ENCODE data around the gene DNAJB9. TPM values are rescaled to one million over a fixed set of nuclear protein-coding genes. Genes with fewer than 3 reads are reported as not detected.

Gene DNAJB9
- total RNA-seq, 1 donor from 2014 or later: 11.5 TPM

GRCh38 chr7:108580298-108580697, 10.6 kb downstream of the DNAJB9 start:
- Mint-ChIP-seq H3K36me3 (ENCODE audit: low read depth) (peaks cover 32% of the 10 kb centered on the region), H3K4me1 (peaks cover 2% of the 10 kb centered on the region), H3K27ac (no peak overlapping the region), H3K4me3 (no peak overlapping the region), H3K27me3 (no peaks in the 10 kb centered on the region), H3K9me3 (peaks cover 3% of the 10 kb centered on the region)
- intact Hi-C loops (cut with micrococcal nuclease): no loop called here
- DNase-seq: no peak

- H3K36me3 Mint-ChIP-seq (ENCODE audit: low read depth): peaks cover 18% of the 10 kb centered on the region
- intact Hi-C loops (cut with micrococcal nuclease): no loop called here
- no peaks in the 10 kb centered on the region for H3K4me1 Mint-ChIP-seq
- no peak for DNase-seq
- no peak overlapping the region for H3K27ac Mint-ChIP-seq
- peaks cover 10% of the 10 kb centered on the region for H3K27me3 Mint-ChIP-seq
- H3K9me3 Mint-ChIP-seq: peaks cover 3% of the 10 kb centered on the region
- H3K4me3 Mint-ChIP-seq: no peak overlapping the region
These were observed 12.2 kb downstream of the DNAJB9 start for GRCh38 chr7:108581655-108582491.

GRCh38 chr7:108584211-108584610, 14.5 kb downstream of the DNAJB9 start:
- Mint-ChIP-seq H3K4me3 (no peak overlapping the region), H3K36me3 (ENCODE audit: low read depth) (peaks cover 6% of the 10 kb centered on the region), H3K4me1 (no peaks in the 10 kb centered on the region), H3K9me3 (peaks cover 3% of the 10 kb centered on the region), H3K27me3 (peaks cover 18% of the 10 kb centered on the region), H3K27ac (no peak overlapping the region)
- DNase-seq: no peak
- intact Hi-C loops (cut with micrococcal nuclease): no loop called here

GRCh38 chr7:108585843-108586242, 16.2 kb downstream of the DNAJB9 start:
- Mint-ChIP-seq H3K9me3 (no peaks in the 10 kb centered on the region), H3K4me3 (no peak overlapping the region), H3K36me3 (ENCODE audit: low read depth) (no peaks in the 10 kb centered on the region), H3K4me1 (no peaks in the 10 kb centered on the region), H3K27me3 (peaks cover 21% of the 10 kb centered on the region), H3K27ac (no peak overlapping the region)
- no peak for DNase-seq
- intact Hi-C loops (cut with micrococcal nuclease): no loop called here

- no peak overlapping the region for H3K27ac Mint-ChIP-seq
- DNase-seq: no peak
- no peaks in the 10 kb centered on the region for H3K9me3 Mint-ChIP-seq
- H3K4me3 Mint-ChIP-seq: no peak overlapping the region
- no peaks in the 10 kb centered on the region for H3K36me3 Mint-ChIP-seq (ENCODE audit: low read depth)
- no peaks in the 10 kb centered on the region for H3K4me1 Mint-ChIP-seq
- intact Hi-C loops (cut with micrococcal nuclease): no loop called here
- H3K27me3 Mint-ChIP-seq: peaks cover 21% of the 10 kb centered on the region
These were observed 16.6 kb downstream of the DNAJB9 start for GRCh38 chr7:108586274-108586710.

GRCh38 chr7:108589199-108589598, 19.5 kb downstream of the DNAJB9 start:
- no peak overlapping the region for H3K27ac Mint-ChIP-seq
- intact Hi-C loops (cut with micrococcal nuclease): no loop called here

GRCh38 chr7:108589874-108590273, 20.2 kb downstream of the DNAJB9 start:
- no peaks in the 10 kb centered on the region for H3K4me1 Mint-ChIP-seq
- no peak for DNase-seq
- no peak overlapping the region for H3K27ac Mint-ChIP-seq
- H3K36me3 Mint-ChIP-seq (ENCODE audit: low read depth): no peaks in the 10 kb centered on the region
- intact Hi-C loops (cut with micrococcal nuclease): no loop called here
- no peaks in the 10 kb centered on the region for H3K9me3 Mint-ChIP-seq
- peaks cover 26% of the 10 kb centered on the region for H3K27me3 Mint-ChIP-seq
- no peak overlapping the region for H3K4me3 Mint-ChIP-seq

More at GRCh38 chr7:108589199-108589598, 19.5 kb downstream of the DNAJB9 start:
- H3K27me3 Mint-ChIP-seq: peaks cover 26% of the 10 kb centered on the region
- H3K4me1 Mint-ChIP-seq: no peaks in the 10 kb centered on the region
- H3K36me3 Mint-ChIP-seq (ENCODE audit: low read depth): no peaks in the 10 kb centered on the region
- no peaks in the 10 kb centered on the region for H3K9me3 Mint-ChIP-seq
- no peak overlapping the region for H3K4me3 Mint-ChIP-seq
- DNase-seq: no peak

- H3K36me3 Mint-ChIP-seq (ENCODE audit: low read depth): no peaks in the 10 kb centered on the region
- no peaks in the 10 kb centered on the region for H3K4me1 Mint-ChIP-seq
- no peaks in the 10 kb centered on the region for H3K9me3 Mint-ChIP-seq
- intact Hi-C loops (cut with micrococcal nuclease): no loop called here
- H3K27me3 Mint-ChIP-seq: peaks cover 26% of the 10 kb centered on the region
- H3K27ac Mint-ChIP-seq: no peak overlapping the region
- DNase-seq: no peak
- no peak overlapping the region for H3K4me3 Mint-ChIP-seq
These were observed 20.9 kb downstream of the DNAJB9 start for GRCh38 chr7:108590606-108591005.

GRCh38 chr7:108592646-108593201, 23.1 kb downstream of the DNAJB9 start:
- H3K4me3 Mint-ChIP-seq: no peak overlapping the region

GRCh38 chr7:108596560-108596959, 26.9 kb downstream of the DNAJB9 start:
- Mint-ChIP-seq H3K4me3 (no peak overlapping the region), H3K27ac (no peak overlapping the region), H3K9me3 (no peaks in the 10 kb centered on the region), H3K4me1 (no peaks in the 10 kb centered on the region), H3K27me3 (peaks cover 16% of the 10 kb centered on the region), H3K36me3 (ENCODE audit: low read depth) (no peaks in the 10 kb centered on the region)
- intact Hi-C loops (cut with micrococcal nuclease): no loop called here
- DNase-seq: no peak

More at GRCh38 chr7:108592646-108593201, 23.1 kb downstream of the DNAJB9 start:
- Mint-ChIP-seq H3K4me1 (no peaks in the 10 kb centered on the region), H3K9me3 (no peaks in the 10 kb centered on the region), H3K36me3 (ENCODE audit: low read depth) (no peaks in the 10 kb centered on the region), H3K27me3 (peaks cover 10% of the 10 kb centered on the region), H3K27ac (no peak overlapping the region)
- DNase-seq: no peak
- intact Hi-C loops (cut with micrococcal nuclease): no loop called here

GRCh38 chr7:108598153-108598552, 28.5 kb downstream of the DNAJB9 start:
- Mint-ChIP-seq H3K27me3 (peaks cover 14% of the 10 kb centered on the region), H3K36me3 (ENCODE audit: low read depth) (no peaks in the 10 kb centered on the region), H3K27ac (no peak overlapping the region), H3K4me3 (no peak overlapping the region), H3K4me1 (no peaks in the 10 kb centered on the region), H3K9me3 (no peaks in the 10 kb centered on the region)
- intact Hi-C loops (cut with micrococcal nuclease): no loop called here
- no peak for DNase-seq

GRCh38 chr7:108598914-108599580, 29.4 kb downstream of the DNAJB9 start:
- DNase-seq: no peak
- Mint-ChIP-seq H3K27ac (no peak overlapping the region), H3K9me3 (no peaks in the 10 kb centered on the region), H3K27me3 (peaks cover 14% of the 10 kb centered on the region), H3K4me1 (no peaks in the 10 kb centered on the region), H3K4me3 (no peak overlapping the region), H3K36me3 (ENCODE audit: low read depth) (no peaks in the 10 kb centered on the region)
- intact Hi-C loops (cut with micrococcal nuclease): no loop called here

- no peak for DNase-seq
- Mint-ChIP-seq H3K27ac (no peak overlapping the region), H3K4me1 (no peaks in the 10 kb centered on the region), H3K36me3 (ENCODE audit: low read depth) (no peaks in the 10 kb centered on the region), H3K4me3 (no peak overlapping the region), H3K9me3 (no peaks in the 10 kb centered on the region), H3K27me3 (peaks cover 14% of the 10 kb centered on the region)
- intact Hi-C loops (cut with micrococcal nuclease): no loop called here
These were observed 30.7 kb downstream of the DNAJB9 start for GRCh38 chr7:108600399-108600798.

GRCh38 chr7:108603656-108604306, 34.1 kb downstream of the DNAJB9 start:
- H3K36me3 Mint-ChIP-seq (ENCODE audit: low read depth): no peaks in the 10 kb centered on the region
- H3K4me1 Mint-ChIP-seq: no peaks in the 10 kb centered on the region
- DNase-seq: no peak
- H3K27ac Mint-ChIP-seq: no peak overlapping the region
- no peak overlapping the region for H3K4me3 Mint-ChIP-seq
- intact Hi-C loops (cut with micrococcal nuclease): no loop called here
- H3K9me3 Mint-ChIP-seq: no peaks in the 10 kb centered on the region
- H3K27me3 Mint-ChIP-seq: peaks cover 12% of the 10 kb centered on the region

All from activated CD4-positive, alpha-beta T cell treated with anti-CD3 and anti-CD28 coated beads, Interleukin-2, amount 10 ng/mL, durations not matched to agents 24 days and 14 days (primary cell).